CD8-positive, alpha-beta memory T cell (primary cell): ENCODE measurements around the gene PTGES2. TPM values are rescaled to one million over a fixed set of nuclear protein-coding genes. Genes with fewer than 3 reads are reported as not detected.

Source experiments
- CTCF ChIA-PET: fragments of 350-600 bp; sonication (Branson Sonifier 250); formaldehyde crosslinking; loops from one replicate; lab custom pipeline; 2021; ENCODE audit warnings: antibody characterized with exemption; lab: Charles Lee
- POLR2A ChIA-PET: fragments of 350-600 bp; sonication (Branson Sonifier 250); formaldehyde crosslinking; loops from one replicate; lab custom pipeline; 2021; ENCODE audit warnings: antibody characterized with exemption; lab: Charles Lee
- DNase-seq, 5 donors: peaks; one replicate each; pipeline versions ENCODE4 v3.0.0 to v3.0.0-alpha.2; 2020 to 2022; ENCODE audit warnings: mixed read lengths in 1 of 5
- H3K27ac ChIP-seq: one replicate; pipeline ENCODE4 v1.7.0; 2013; ENCODE audit warnings: low read depth, mild to moderate bottlenecking, low read length, moderate library complexity
- H3K27me3 ChIP-seq: 2 replicates; pipeline ENCODE4 v1.7.0; 2013; ENCODE audit warnings: low read length, mild to moderate bottlenecking; ENCODE audit not compliant: insufficient read depth, poor library complexity, severe bottlenecking
- H3K36me3 ChIP-seq: 2 replicates; pipeline ENCODE4 v1.7.0; 2013; ENCODE audit warnings: mild to moderate bottlenecking, low read length, moderate library complexity; ENCODE audit not compliant: insufficient read depth
- H3K4me1 ChIP-seq: 2 replicates; pipeline ENCODE4 v1.7.0; 2013; ENCODE audit warnings: mild to moderate bottlenecking, low read length, moderate library complexity; ENCODE audit not compliant: insufficient read depth
- H3K4me3 ChIP-seq: 2 replicates; pipeline ENCODE4 v1.7.0; 2013; ENCODE audit warnings: mild to moderate bottlenecking, low read length
- H3K9me3 ChIP-seq: 2 replicates; pipeline ENCODE4 v1.7.0; 2013; ENCODE audit warnings: mild to moderate bottlenecking, low read length
- H3K27ac Mint-ChIP-seq, 8 donors: one replicate each; pipeline ENCODE4 v1.8.0; 2020 to 2021; ENCODE audit warnings: mixed read lengths in 8 of 8, mild to moderate bottlenecking in 6 of 8, inconsistent platforms in 3 of 8, moderate library complexity in 3 of 8
- H3K27me3 Mint-ChIP-seq, 2 donors: one replicate each; pipeline ENCODE4 v1.8.0; 2020 to 2021; ENCODE audit warnings: mixed read lengths in 2 of 2, mild to moderate bottlenecking in 1 of 2, moderate library complexity in 1 of 2
- H3K36me3 Mint-ChIP-seq, 3 donors: one replicate each; pipeline ENCODE4 v1.8.0; 2020 to 2021; ENCODE audit warnings: mixed read lengths in 3 of 3, inconsistent platforms in 1 of 3, mild to moderate bottlenecking in 1 of 3
- H3K4me1 Mint-ChIP-seq, 3 donors: one replicate each; pipeline ENCODE4 v1.8.0; 2020 to 2021; ENCODE audit warnings: mixed read lengths in 3 of 3, inconsistent platforms in 1 of 3, mild to moderate bottlenecking in 1 of 3
- H3K4me3 Mint-ChIP-seq, 7 donors: one replicate each; pipeline ENCODE4 v1.8.0; 2020 to 2021; ENCODE audit warnings: mixed read lengths in 7 of 7, mild to moderate bottlenecking in 6 of 7, moderate library complexity in 4 of 7, inconsistent platforms in 2 of 7
- H3K9me3 Mint-ChIP-seq, 5 donors: one replicate each; pipeline ENCODE4 v1.8.0; 2020 to 2022; ENCODE audit warnings: mixed read lengths in 5 of 5, mild to moderate bottlenecking in 3 of 5, moderate library complexity in 2 of 5, inconsistent platforms in 1 of 5
- polyA plus RNA-seq: library from polyadenylated mRNA; unstranded; fragments of 300-500 nt; fragmentation: Illumina TruSeq; gene quantifications from one replicate; pipeline ENCODE4 v1.2.3, GENCODE V29; 2021
- total RNA-seq, 2 experiments: library from RNA; stranded (reverse); gene quantifications; one replicate each; pipeline ENCODE4 v1.2.3, GENCODE V29; 2021

Gene PTGES2
- total RNA-seq (10 to 100 TPM; 67.0 to 68.3 TPM), polyA plus RNA-seq (51.7 TPM)

DNA sequence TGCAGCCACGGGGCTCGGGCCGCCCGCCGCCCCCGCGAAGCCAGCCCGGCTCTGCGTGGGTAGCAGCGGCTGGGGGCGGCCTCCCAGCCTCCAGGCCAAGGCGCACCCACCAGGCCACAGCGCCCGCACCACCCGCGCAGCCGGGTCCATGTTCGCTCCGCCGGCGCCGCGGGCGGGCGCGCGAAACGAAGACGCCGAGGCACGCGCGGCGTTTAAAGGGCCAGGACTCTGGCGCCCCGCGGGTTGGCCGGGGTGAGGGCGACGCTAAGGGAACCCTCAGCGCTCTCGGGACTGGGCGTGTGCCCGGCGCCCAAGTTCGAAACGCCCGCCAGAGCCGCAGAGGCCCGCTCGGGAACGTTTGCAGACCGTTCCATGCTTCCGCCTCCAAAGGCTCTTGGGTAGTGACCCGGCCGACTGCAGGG is at the start of gene PTGES2:
Gene PTGES2 (minus strand): TSS at position 162 of the 422 bp plus-strand sequence. CDS start 12 bp downstream, at position 150.
- peaks cover 0 to 8% of the 10 kb centered on the region in 2 donors for H3K27me3 Mint-ChIP-seq
- Histone ChIP-seq H3K4me3 (peak within 1 kb of the TSS; percentile 96), H3K4me1 (peaks cover 35% of the 10 kb centered on the region), H3K27me3 (no peaks in the 10 kb centered on the region), H3K27ac (peak within 1 kb of the TSS; percentile 96), H3K36me3 (peaks cover 5% of the 10 kb centered on the region), H3K9me3 (no peaks in the 10 kb centered on the region)
- peak; percentile 74 to 88 (median 83) for DNase-seq
- ChIA-PET POLR2A (no interaction called here), CTCF (interaction anchor here (1.4 to 5.1 kb wide), 2 partner anchors 11 to 36 kb away, joined by 3 to 31 read pairs; no protein-coding TSS in a partner anchor)
- peaks cover 29 to 42% (median 39%) of the 10 kb centered on the region in 3 donors for H3K4me1 Mint-ChIP-seq
- peak within 1 kb of the TSS; percentile 94 to 99 (median 98) for H3K4me3 Mint-ChIP-seq
- H3K9me3 Mint-ChIP-seq = no peaks in the 10 kb centered on the region
- peak within 1 kb of the TSS; percentile 97 to 100 (median 99) for H3K27ac Mint-ChIP-seq
- H3K36me3 Mint-ChIP-seq = peaks cover 0 to 31% (median 0%) of the 10 kb centered on the region in 3 donors

DNA sequence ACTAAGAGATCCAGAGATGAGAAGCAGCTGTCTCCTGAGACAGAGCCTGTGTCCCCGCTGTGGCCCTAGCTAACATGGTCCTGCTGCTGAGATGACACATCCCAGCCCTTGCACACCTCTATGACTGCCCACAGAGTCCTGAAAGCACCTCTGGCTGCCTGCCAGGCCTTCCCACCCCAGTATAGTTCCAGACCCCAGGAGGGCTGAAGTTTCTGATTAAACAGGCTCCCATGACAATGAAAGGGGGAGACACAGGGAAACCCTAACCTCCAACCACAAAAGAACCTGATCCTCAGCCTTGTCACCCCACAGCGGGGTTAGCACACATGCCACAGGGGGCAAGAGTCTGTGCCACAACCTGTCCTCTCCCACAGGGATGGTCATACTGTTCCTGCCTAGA is 48.2 kb upstream of the PTGES2 start:
- Mint-ChIP-seq H3K4me1 (no peaks in the 10 kb centered on the region), H3K27ac (peak overlapping the region in 5 of 8 donors; percentile 26 to 57 (median 55)), H3K9me3 (peaks cover 0 to 4% (median 0%) of the 10 kb centered on the region in 5 donors), H3K27me3 (no peaks in the 10 kb centered on the region), H3K4me3 (no peak overlapping the region), H3K36me3 (peaks cover 7 to 68% (median 10%) of the 10 kb centered on the region in 3 donors)
- H3K27ac ChIP-seq = no peak overlapping the region
- CTCF ChIA-PET = interaction anchor here (1.9 kb wide), 1 partner anchor 15 kb away, joined by 6 read pairs; no protein-coding TSS in a partner anchor
- no peaks in the 10 kb centered on the region for H3K27me3 ChIP-seq
- POLR2A ChIA-PET = no interaction called here
- no peaks in the 10 kb centered on the region for H3K4me1 ChIP-seq
- H3K9me3 ChIP-seq = no peaks in the 10 kb centered on the region
- no peak overlapping the region for H3K4me3 ChIP-seq
- DNase-seq = no peak
- peaks cover 38% of the 10 kb centered on the region for H3K36me3 ChIP-seq

DNA sequence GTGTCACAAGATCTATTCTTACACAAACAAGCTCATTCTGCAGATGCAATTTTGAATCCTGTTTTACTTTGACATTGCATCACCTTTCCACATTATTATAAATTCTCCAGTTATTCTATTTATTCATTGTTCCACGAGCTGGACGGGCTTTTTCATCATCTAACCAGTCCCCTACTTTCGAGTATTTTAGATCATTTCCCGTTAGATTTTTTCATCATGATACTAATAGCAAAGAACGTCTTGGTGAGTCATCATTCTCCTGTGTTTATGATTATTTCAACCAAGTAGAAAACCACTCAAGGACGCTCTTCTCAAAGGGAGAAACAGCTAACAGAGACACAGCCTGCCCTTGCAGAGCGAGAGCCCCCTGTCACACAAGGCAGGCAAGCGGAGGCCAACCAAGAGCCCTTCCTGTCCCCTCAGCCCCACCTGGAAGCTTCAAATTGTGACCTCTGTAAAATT is 47.6 kb upstream of the PTGES2 start:
- Histone ChIP-seq H3K4me1 (no peaks in the 10 kb centered on the region), H3K9me3 (no peaks in the 10 kb centered on the region), H3K4me3 (no peak overlapping the region), H3K27ac (no peak overlapping the region), H3K36me3 (peaks cover 34% of the 10 kb centered on the region), H3K27me3 (no peaks in the 10 kb centered on the region)
- Mint-ChIP-seq H3K27me3 (no peaks in the 10 kb centered on the region), H3K4me1 (no peaks in the 10 kb centered on the region), H3K4me3 (no peak overlapping the region), H3K36me3 (peaks cover 6 to 67% (median 11%) of the 10 kb centered on the region in 3 donors), H3K27ac (no peak overlapping the region), H3K9me3 (peaks cover 0 to 4% (median 0%) of the 10 kb centered on the region in 5 donors)
- DNase-seq = no peak
- POLR2A ChIA-PET = no interaction called here
- CTCF ChIA-PET = interaction anchor here (1.9 kb wide), 1 partner anchor 16 kb away, joined by 6 read pairs; no protein-coding TSS in a partner anchor

DNA sequence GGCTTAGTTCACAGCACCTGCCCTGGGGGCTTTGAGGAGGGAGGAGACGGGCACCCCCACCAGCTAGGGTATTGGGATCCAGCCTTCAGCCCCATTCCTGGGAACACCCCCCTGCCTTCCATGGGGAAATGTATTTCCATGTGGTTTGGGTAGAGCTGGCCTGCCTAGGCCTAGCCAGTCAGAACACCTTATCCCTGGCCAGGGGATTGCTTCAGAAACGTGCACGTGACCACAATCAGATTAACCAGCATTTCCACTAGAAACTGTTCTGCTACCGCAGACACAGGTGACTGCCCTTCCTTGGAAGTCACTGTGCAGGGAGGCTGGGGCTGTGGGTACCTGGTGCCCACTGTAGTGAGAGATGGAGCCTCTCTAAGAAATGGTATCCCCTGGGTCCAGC is 46.5 kb upstream of the PTGES2 start:
- no peak overlapping the region for H3K27ac ChIP-seq
- Mint-ChIP-seq H3K27me3 (no peaks in the 10 kb centered on the region), H3K4me3 (no peak overlapping the region), H3K9me3 (peaks cover 0 to 2% (median 0%) of the 10 kb centered on the region in 5 donors), H3K27ac (peak overlapping the region in 2 of 8 donors; percentile 43 to 76), H3K36me3 (peaks cover 0 to 67% (median 15%) of the 10 kb centered on the region in 3 donors), H3K4me1 (no peaks in the 10 kb centered on the region)
- H3K4me1 ChIP-seq = no peaks in the 10 kb centered on the region
- POLR2A ChIA-PET = no interaction called here
- no peak overlapping the region for H3K4me3 ChIP-seq
- no peaks in the 10 kb centered on the region for H3K27me3 ChIP-seq
- peaks cover 37% of the 10 kb centered on the region for H3K36me3 ChIP-seq
- DNase-seq = no peak
- CTCF ChIA-PET = interaction anchor here (1.9 kb wide), 1 partner anchor 17 kb away, joined by 6 read pairs; no protein-coding TSS in a partner anchor
- H3K9me3 ChIP-seq = no peaks in the 10 kb centered on the region

DNA sequence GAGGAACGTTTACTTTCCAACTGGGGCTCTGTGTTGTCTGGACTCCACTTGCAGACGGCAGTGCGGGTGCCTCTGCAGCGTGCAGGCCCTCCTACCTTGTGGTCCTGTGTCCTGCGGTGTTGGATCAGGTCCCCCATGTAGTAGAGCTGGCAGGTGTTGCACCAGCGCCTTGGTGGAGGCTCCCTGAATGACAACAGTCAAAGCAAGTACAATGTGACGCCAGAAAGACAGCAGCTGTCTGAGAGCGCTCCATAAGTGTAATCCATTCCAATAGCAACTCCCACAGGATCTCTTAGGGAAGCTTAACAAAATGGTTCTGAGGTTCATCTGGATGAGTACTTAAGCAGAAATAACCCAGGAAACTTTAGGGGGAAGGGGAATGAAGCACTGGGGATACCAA is 42.4 kb upstream of the PTGES2 start:
- peak overlapping the region in 1 of 8 donors; percentile 17 for H3K27ac Mint-ChIP-seq
- Histone ChIP-seq H3K36me3 (peaks cover 32% of the 10 kb centered on the region), H3K27ac (no peak overlapping the region), H3K9me3 (no peaks in the 10 kb centered on the region), H3K27me3 (no peaks in the 10 kb centered on the region), H3K4me3 (no peak overlapping the region), H3K4me1 (no peaks in the 10 kb centered on the region)
- peaks cover 0 to 62% (median 16%) of the 10 kb centered on the region in 3 donors for H3K36me3 Mint-ChIP-seq
- ChIA-PET CTCF (no interaction called here), POLR2A (interaction anchor here (0.6 kb wide), 1 partner anchor 27 kb away, joined by 3 read pairs; no protein-coding TSS in a partner anchor)
- H3K4me3 Mint-ChIP-seq = no peak overlapping the region
- peaks cover 0 to 3% (median 0%) of the 10 kb centered on the region in 3 donors for H3K4me1 Mint-ChIP-seq
- no peak for DNase-seq
- peaks cover 0 to 2% of the 10 kb centered on the region in 2 donors for H3K27me3 Mint-ChIP-seq
- no peaks in the 10 kb centered on the region for H3K9me3 Mint-ChIP-seq

DNA sequence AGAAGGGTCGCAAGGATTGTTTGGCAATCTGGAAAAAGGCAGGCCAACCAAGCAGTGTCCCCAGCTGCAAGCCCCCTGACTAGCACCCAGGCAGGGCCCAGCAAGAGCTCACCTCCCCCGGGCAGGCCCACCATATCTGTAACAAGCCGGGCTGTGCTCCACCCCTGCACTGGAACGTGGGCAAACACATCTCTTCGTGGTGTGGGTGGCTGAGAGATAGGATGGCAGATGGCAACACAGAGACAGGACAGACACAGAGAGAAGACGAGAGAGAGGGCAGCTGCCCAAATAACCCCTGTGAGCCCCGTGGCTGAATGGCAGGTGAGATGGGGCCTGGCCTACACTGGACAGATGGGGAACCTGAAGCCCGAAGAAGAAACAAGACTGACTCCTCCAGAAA is 42.0 kb upstream of the PTGES2 start:
- peaks cover 0 to 63% (median 14%) of the 10 kb centered on the region in 3 donors for H3K36me3 Mint-ChIP-seq
- no peak for DNase-seq
- H3K9me3 Mint-ChIP-seq = no peaks in the 10 kb centered on the region
- no peak overlapping the region for H3K4me3 Mint-ChIP-seq
- Histone ChIP-seq H3K27ac (no peak overlapping the region), H3K36me3 (peaks cover 32% of the 10 kb centered on the region), H3K4me1 (no peaks in the 10 kb centered on the region), H3K27me3 (no peaks in the 10 kb centered on the region), H3K4me3 (no peak overlapping the region), H3K9me3 (no peaks in the 10 kb centered on the region)
- peaks cover 0 to 3% (median 0%) of the 10 kb centered on the region in 3 donors for H3K4me1 Mint-ChIP-seq
- ChIA-PET POLR2A (no interaction called here), CTCF (no interaction called here)
- peaks cover 0 to 2% of the 10 kb centered on the region in 2 donors for H3K27me3 Mint-ChIP-seq
- peak overlapping the region in 1 of 8 donors; percentile 17 for H3K27ac Mint-ChIP-seq

DNA sequence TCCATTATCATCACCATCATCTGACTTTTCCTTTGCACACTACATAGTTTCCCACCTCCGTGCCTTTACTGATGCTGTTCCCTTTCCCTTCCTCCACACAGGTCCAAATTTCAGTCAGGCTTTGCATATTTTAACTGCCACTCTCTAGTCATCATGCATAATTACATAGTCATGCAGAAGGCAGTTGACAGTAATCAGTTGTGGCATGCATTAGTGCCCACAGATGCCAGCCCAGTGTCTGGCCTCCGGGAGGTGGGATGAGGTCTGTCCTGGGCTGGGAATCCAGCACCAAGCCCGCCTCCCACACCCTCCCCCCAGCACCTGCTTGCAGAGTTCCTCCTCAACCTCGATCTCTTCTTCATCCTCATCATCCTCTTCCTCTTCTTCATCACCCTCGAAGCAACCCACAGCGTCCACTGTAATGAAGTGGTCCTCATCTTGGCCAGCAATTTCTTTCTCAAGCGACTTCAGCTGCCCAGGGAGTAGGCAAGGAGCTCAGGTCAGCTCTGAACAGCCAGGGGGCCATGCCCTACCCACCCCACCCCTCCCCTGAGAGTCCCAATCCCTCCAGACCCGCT is 41.3 kb upstream of the PTGES2 start:
- no peak for DNase-seq
- no peak overlapping the region for H3K27ac ChIP-seq
- POLR2A ChIA-PET = no interaction called here
- peaks cover 32% of the 10 kb centered on the region for H3K36me3 ChIP-seq
- H3K27me3 ChIP-seq = no peaks in the 10 kb centered on the region
- no peak overlapping the region for H3K4me3 ChIP-seq
- CTCF ChIA-PET = no interaction called here
- Mint-ChIP-seq H3K4me1 (peaks cover 0 to 3% (median 0%) of the 10 kb centered on the region in 3 donors), H3K9me3 (no peaks in the 10 kb centered on the region), H3K27ac (peak overlapping the region in 1 of 8 donors; percentile 52), H3K4me3 (no peak overlapping the region), H3K27me3 (peaks cover 0 to 2% of the 10 kb centered on the region in 2 donors), H3K36me3 (peaks cover 0 to 65% (median 13%) of the 10 kb centered on the region in 3 donors)
- H3K4me1 ChIP-seq = no peaks in the 10 kb centered on the region
- no peaks in the 10 kb centered on the region for H3K9me3 ChIP-seq

DNA sequence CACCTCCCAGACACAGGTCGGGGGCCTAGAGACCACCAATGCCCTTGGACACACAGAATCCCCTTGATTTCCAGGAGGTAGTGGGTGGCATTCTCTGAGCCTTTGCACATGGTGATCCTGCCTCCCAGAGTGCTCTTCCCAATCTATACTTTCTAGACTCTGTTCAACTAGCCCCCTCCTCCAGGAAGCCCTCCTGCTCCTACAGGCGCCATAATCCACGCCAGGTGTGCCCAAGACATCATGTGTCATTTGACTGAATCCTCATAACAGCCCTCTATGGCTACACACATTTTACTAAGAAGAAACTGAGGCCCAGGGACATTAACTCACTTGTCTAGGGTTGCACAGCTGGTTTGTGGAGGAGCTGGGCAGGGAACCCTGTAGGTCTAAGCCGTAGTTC is 39.7 kb upstream of the PTGES2 start:
- peaks cover 32% of the 10 kb centered on the region for H3K36me3 ChIP-seq
- peaks cover 0 to 2% of the 10 kb centered on the region in 2 donors for H3K27me3 Mint-ChIP-seq
- H3K4me1 ChIP-seq = no peaks in the 10 kb centered on the region
- H3K36me3 Mint-ChIP-seq = peaks cover 0 to 71% (median 16%) of the 10 kb centered on the region in 3 donors
- H3K9me3 Mint-ChIP-seq = no peaks in the 10 kb centered on the region
- ChIA-PET CTCF (no interaction called here), POLR2A (no interaction called here)
- peaks cover 3 to 9% (median 6%) of the 10 kb centered on the region in 3 donors for H3K4me1 Mint-ChIP-seq
- H3K27me3 ChIP-seq = no peaks in the 10 kb centered on the region
- no peak overlapping the region for H3K27ac ChIP-seq
- H3K9me3 ChIP-seq = no peaks in the 10 kb centered on the region
- H3K4me3 ChIP-seq = no peak overlapping the region
- DNase-seq = no peak
- H3K4me3 Mint-ChIP-seq = no peak overlapping the region
- H3K27ac Mint-ChIP-seq = peak overlapping the region in 1 of 8 donors; percentile 36
